ENCODE measurements around the gene NUAK1. TPM values are rescaled to one million over a fixed set of nuclear protein-coding genes. Genes with fewer than 3 reads are reported as not detected.

NUAK1 gene
- total RNA-seq, 1 experiment from 2014 or later: 1.3 TPM

DNA sequence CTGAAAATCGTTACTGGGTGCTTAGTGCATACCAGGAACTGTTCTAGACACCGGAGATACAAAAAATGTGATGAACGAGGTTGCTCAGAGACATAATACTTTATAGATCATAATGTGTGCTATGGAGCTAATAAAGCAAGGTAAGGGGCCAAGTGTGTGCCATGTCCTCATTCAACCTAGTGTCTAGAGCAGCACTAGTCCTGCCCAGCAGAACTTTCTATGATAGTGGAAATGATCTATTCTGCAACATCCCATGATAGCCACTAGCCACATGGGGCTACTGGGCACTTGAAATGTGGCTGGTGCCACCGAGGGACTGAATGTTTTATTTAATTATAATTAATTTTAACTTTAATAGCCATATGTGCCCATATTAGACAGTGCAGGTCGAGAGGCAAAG, 15.6 kb downstream of the NUAK1 start:
- intact Hi-C loops (cut with micrococcal nuclease; ENCODE audit: unreplicated experiment): no loop called here
- no TSS peak for BruUV-seq (replicated peaks)
- H3K36me3 ChIP-seq (ENCODE audit: insufficient read depth, low read length, poor library complexity, severe bottlenecking): no peaks in the 10 kb centered on the region
- no peak for TF ChIP-seq EZH2 (IDR thresholded peaks at IDR 0.05; ENCODE audit: borderline replicate concordance, low read depth, low read length, poor library complexity, severe bottlenecking)
- TF ChIP-seq, protein P1, sequence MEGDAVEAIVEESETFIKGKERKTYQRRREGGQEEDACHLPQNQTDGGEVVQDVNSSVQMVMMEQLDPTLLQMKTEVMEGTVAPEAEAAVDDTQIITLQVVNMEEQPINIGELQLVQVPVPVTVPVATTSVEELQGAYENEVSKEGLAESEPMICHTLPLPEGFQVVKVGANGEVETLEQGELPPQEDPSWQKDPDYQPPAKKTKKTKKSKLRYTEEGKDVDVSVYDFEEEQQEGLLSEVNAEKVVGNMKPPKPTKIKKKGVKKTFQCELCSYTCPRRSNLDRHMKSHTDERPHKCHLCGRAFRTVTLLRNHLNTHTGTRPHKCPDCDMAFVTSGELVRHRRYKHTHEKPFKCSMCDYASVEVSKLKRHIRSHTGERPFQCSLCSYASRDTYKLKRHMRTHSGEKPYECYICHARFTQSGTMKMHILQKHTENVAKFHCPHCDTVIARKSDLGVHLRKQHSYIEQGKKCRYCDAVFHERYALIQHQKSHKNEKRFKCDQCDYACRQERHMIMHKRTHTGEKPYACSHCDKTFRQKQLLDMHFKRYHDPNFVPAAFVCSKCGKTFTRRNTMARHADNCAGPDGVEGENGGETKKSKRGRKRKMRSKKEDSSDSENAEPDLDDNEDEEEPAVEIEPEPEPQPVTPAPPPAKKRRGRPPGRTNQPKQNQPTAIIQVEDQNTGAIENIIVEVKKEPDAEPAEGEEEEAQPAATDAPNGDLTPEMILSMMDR (conservative IDR thresholded peaks at IDR 0.05; ENCODE audit: low read depth, low read length): no peak
- H3K27me3 ChIP-seq (replicated peaks; ENCODE audit: insufficient read depth, low read depth, low read length, poor library complexity): no peaks in the 10 kb centered on the region
- CTCF ChIA-PET: no interaction called here
- no peaks in the 10 kb centered on the region for H3K4me1 ChIP-seq (ENCODE audit: insufficient read depth, low read length, poor library complexity, severe bottlenecking)
- no peaks in the 10 kb centered on the region for H3K9me3 ChIP-seq (ENCODE audit: low read depth, low read length, poor library complexity, severe bottlenecking)
- DNase-seq (ENCODE audit: low spot score): no peak
- POLR2A ChIA-PET (ENCODE audit: low non-redundant PET): no interaction called here
- no peak overlapping the region for H3K27ac ChIP-seq (ENCODE audit: low read depth, low read length, poor library complexity, severe bottlenecking)
- H3K4me3 ChIP-seq (ENCODE audit: low read depth, low read length, poor library complexity, severe bottlenecking): no peak overlapping the region

DNA sequence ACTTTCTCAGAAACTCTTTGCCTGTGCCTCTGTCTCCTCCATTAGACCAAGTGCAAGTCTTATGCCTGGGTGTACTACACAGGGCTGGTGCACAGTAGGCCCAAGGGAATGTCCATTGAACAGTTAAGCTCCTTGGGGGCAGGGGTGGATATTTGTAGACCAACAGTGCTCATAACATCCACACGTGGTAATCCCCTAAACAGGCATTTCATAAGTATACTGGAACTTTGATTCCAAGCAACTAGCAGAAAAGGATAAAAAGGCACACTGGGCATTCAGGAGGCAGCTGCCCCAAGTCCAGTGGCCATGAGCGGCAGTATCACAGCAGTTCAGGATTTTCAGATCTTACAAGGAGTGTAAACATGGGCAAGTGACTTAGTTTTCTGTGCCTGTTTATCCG, 16.8 kb downstream of the NUAK1 start:
- Histone ChIP-seq H3K27me3 (replicated peaks; ENCODE audit: insufficient read depth, low read depth, low read length, poor library complexity) (no peaks in the 10 kb centered on the region), H3K9me3 (ENCODE audit: low read depth, low read length, poor library complexity, severe bottlenecking) (no peaks in the 10 kb centered on the region), H3K36me3 (ENCODE audit: insufficient read depth, low read length, poor library complexity, severe bottlenecking) (no peaks in the 10 kb centered on the region), H3K27ac (ENCODE audit: low read depth, low read length, poor library complexity, severe bottlenecking) (no peak overlapping the region), H3K4me3 (ENCODE audit: low read depth, low read length, poor library complexity, severe bottlenecking) (no peak overlapping the region), H3K4me1 (ENCODE audit: insufficient read depth, low read length, poor library complexity, severe bottlenecking) (no peaks in the 10 kb centered on the region)
- intact Hi-C loops (cut with micrococcal nuclease; ENCODE audit: unreplicated experiment): no loop called here
- BruUV-seq (replicated peaks): no TSS peak
- CTCF ChIA-PET: no interaction called here
- POLR2A ChIA-PET (ENCODE audit: low non-redundant PET): no interaction called here
- DNase-seq (ENCODE audit: low spot score): no peak
- no peak for TF ChIP-seq EZH2 (IDR thresholded peaks at IDR 0.05; ENCODE audit: borderline replicate concordance, low read depth, low read length, poor library complexity, severe bottlenecking)
- TF ChIP-seq, protein P1 (conservative IDR thresholded peaks at IDR 0.05; ENCODE audit: low read depth, low read length): no peak

DNA sequence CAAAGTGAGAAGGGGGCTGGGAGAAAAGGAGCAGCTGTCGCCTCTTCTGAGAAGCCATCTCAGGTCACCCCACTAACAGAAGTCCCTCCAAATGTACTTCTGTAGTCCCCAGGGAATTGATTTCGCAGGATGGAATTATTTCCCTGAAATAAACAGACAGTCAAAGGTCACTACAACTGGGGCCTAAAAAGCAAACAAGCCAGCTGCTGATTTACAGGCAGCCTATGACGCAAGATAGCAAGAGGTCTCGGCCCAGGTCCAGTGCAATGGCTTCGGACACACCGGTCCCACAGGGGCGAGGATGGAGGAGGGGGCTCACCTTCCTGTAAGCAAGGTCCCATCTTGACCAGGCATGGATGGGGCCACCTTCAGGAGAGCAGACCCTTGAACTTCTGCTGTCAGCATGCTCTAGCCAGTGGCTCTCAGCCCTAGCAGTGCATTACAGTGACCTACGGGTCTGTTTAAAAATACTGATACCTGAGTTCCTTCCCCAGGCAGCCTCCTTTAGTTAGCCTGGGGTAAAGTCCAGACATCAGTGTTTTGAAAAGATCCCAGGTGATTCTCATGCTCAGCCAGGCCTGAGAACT, 18.1 kb downstream of the NUAK1 start:
- Histone ChIP-seq H3K4me1 (ENCODE audit: insufficient read depth, low read length, poor library complexity, severe bottlenecking) (no peaks in the 10 kb centered on the region), H3K4me3 (ENCODE audit: low read depth, low read length, poor library complexity, severe bottlenecking) (no peak overlapping the region), H3K27me3 (replicated peaks; ENCODE audit: insufficient read depth, low read depth, low read length, poor library complexity) (no peaks in the 10 kb centered on the region), H3K36me3 (ENCODE audit: insufficient read depth, low read length, poor library complexity, severe bottlenecking) (no peaks in the 10 kb centered on the region), H3K27ac (ENCODE audit: low read depth, low read length, poor library complexity, severe bottlenecking) (no peak overlapping the region), H3K9me3 (ENCODE audit: low read depth, low read length, poor library complexity, severe bottlenecking) (no peaks in the 10 kb centered on the region)
- no peak for TF ChIP-seq EZH2 (IDR thresholded peaks at IDR 0.05; ENCODE audit: borderline replicate concordance, low read depth, low read length, poor library complexity, severe bottlenecking)
- TF ChIP-seq, protein P1 (conservative IDR thresholded peaks at IDR 0.05; ENCODE audit: low read depth, low read length): no peak
- intact Hi-C loops (cut with micrococcal nuclease; ENCODE audit: unreplicated experiment): no loop called here
- ChIA-PET CTCF (no interaction called here), POLR2A (ENCODE audit: low non-redundant PET) (no interaction called here)
- no peak for DNase-seq (ENCODE audit: low spot score)
- BruUV-seq (replicated peaks): no TSS peak
